ENCODE data around the gene SMIM10L2A. TPM values are rescaled to one million over a fixed set of nuclear protein-coding genes. Genes with fewer than 3 reads are reported as not detected.

SMIM10L2A gene
- total RNA-seq, 2 donors from 2014 or later, result 0.27 to 0.35 TPM

- Histone ChIP-seq H3K27ac (no peak overlapping the region), H3K4me1 (no peaks in the 10 kb centered on the region), H3K9ac (ENCODE audit: low read depth in 2 of 2, low read length in 2 of 2) (no peak overlapping the region), H3K9me3 (no peaks in the 10 kb centered on the region), H3K27me3 (no peaks in the 10 kb centered on the region), H3K4me3 (no peak overlapping the region), H3K36me3 (no peaks in the 10 kb centered on the region)
- intact Hi-C loops (cut with DNase I), result no loop called here
- TF ChIP-seq CTCF (IDR thresholded peaks at IDR 0.05), result no peak
- no peak for DNase-seq
These were observed 14.7 kb downstream of the SMIM10L2A start for GRCh38 chrX:135436456-135436855.

- DNase-seq, result no peak
These were observed 15.5 kb downstream of the SMIM10L2A start for GRCh38 chrX:135436966-135437866.

GRCh38 chrX:135437867-135438733 is 16.4 kb downstream of the SMIM10L2A start:
- no peak for TF ChIP-seq CTCF (IDR thresholded peaks at IDR 0.05)
- Histone ChIP-seq H3K9me3 (no peaks in the 10 kb centered on the region), H3K36me3 (no peaks in the 10 kb centered on the region), H3K27ac (no peak overlapping the region), H3K9ac (ENCODE audit: low read depth in 2 of 2, low read length in 2 of 2) (no peak overlapping the region), H3K4me3 (no peak overlapping the region), H3K4me1 (no peaks in the 10 kb centered on the region), H3K27me3 (no peaks in the 10 kb centered on the region)
- intact Hi-C loops (cut with DNase I), result no loop called here
- DNase-seq, result no peak

More at GRCh38 chrX:135436966-135437866, 15.5 kb downstream of the SMIM10L2A start:
- intact Hi-C loops (cut with DNase I), result no loop called here
- TF ChIP-seq CTCF (IDR thresholded peaks at IDR 0.05), result no peak
- H3K4me3 ChIP-seq, result no peak overlapping the region
- H3K9ac ChIP-seq (ENCODE audit: low read depth in 2 of 2, low read length in 2 of 2), result no peak overlapping the region
- no peaks in the 10 kb centered on the region for H3K27me3 ChIP-seq
- H3K27ac ChIP-seq, result no peak overlapping the region
- no peaks in the 10 kb centered on the region for H3K9me3 ChIP-seq
- H3K36me3 ChIP-seq, result no peaks in the 10 kb centered on the region
- H3K4me1 ChIP-seq, result no peaks in the 10 kb centered on the region

- intact Hi-C loops (cut with DNase I), result no loop called here
- no peak for DNase-seq
- H3K4me1 ChIP-seq, result no peaks in the 10 kb centered on the region
These were observed 16.9 kb downstream of the SMIM10L2A start for GRCh38 chrX:135438734-135439043.

More at GRCh38 chrX:135438734-135439043, 16.9 kb downstream of the SMIM10L2A start:
- no peaks in the 10 kb centered on the region for H3K9me3 ChIP-seq
- H3K36me3 ChIP-seq, result no peaks in the 10 kb centered on the region
- no peaks in the 10 kb centered on the region for H3K27me3 ChIP-seq
- H3K9ac ChIP-seq (ENCODE audit: low read depth in 2 of 2, low read length in 2 of 2), result no peak overlapping the region
- no peak overlapping the region for H3K4me3 ChIP-seq
- no peak for TF ChIP-seq CTCF (IDR thresholded peaks at IDR 0.05)
- H3K27ac ChIP-seq, result no peak overlapping the region

All from colonic mucosa (tissue), 4 donors.